PC-9 (cell line): ENCODE data around the gene ZNF804A. TPM values are rescaled to one million over a fixed set of nuclear protein-coding genes. Genes with fewer than 3 reads are reported as not detected.

ENCODE experiments used
- BruUV-seq: library from RNA; stranded (reverse); fragments of 400-500 nt; replicated peaks from 2 replicates; lab custom pipeline; 2021; lab: Mats Ljungman, UMichigan
- CTCF ChIA-PET: fragments of 300-600 bp; sonication (Branson Sonifier 250); formaldehyde crosslinking; loops from one replicate; lab custom pipeline; 2022; ENCODE audit warnings: antibody characterized with exemption; lab: Charles Lee
- POLR2A ChIA-PET: fragments of 300-600 bp; sonication (Branson Sonifier 250); formaldehyde crosslinking; loops from one replicate; lab custom pipeline; 2022; ENCODE audit warnings: antibody characterized with exemption; ENCODE audit not compliant: unreplicated experiment; lab: Charles Lee
- DNase-seq, 2 experiments: peaks; one replicate each; pipeline versions ENCODE4 v3.0.0 to v3.0.0-alpha.2; 2015 to 2022; ENCODE audit warnings: mixed read lengths in 1 of 2
- H2AFZ ChIP-seq: fragments of 200-600 bp; sonication (generic); 2 replicates; pipeline ENCODE4 v1.8.1; 2017; ENCODE audit warnings: antibody characterized with exemption
- H3F3A ChIP-seq: fragments of 200-600 bp; sonication (generic); 2 replicates; pipeline ENCODE4 v1.8.1; 2017; ENCODE audit warnings: antibody characterized with exemption, mild to moderate bottlenecking, low read depth; ENCODE audit not compliant: insufficient read depth
- H3K27ac ChIP-seq: fragments of 200-600 bp; sonication (generic); 2 replicates; pipeline ENCODE4 v1.6.1; 2016; ENCODE audit warnings: mixed run types
- H3K27me3 ChIP-seq: fragments of 200-600 bp; sonication (generic); 2 replicates; pipeline ENCODE4 v1.6.1; 2016; ENCODE audit warnings: low read depth, mixed run types; ENCODE audit not compliant: insufficient read depth
- H3K36me3 ChIP-seq: fragments of 200-600 bp; sonication (generic); 2 replicates; pipeline ENCODE4 v1.6.1; 2016; ENCODE audit warnings: low read depth, mixed run types
- H3K4me1 ChIP-seq: fragments of 200-600 bp; sonication (generic); replicated peaks from 2 replicates; pipeline ENCODE4 v1.6.1; 2016; ENCODE audit warnings: mixed run types; ENCODE audit not compliant: insufficient read depth
- H3K4me2 ChIP-seq: fragments of 200-600 bp; sonication (generic); 2 replicates; pipeline ENCODE4 v1.6.1; 2017; ENCODE audit warnings: mixed run types
- H3K4me3 ChIP-seq: fragments of 200-600 bp; sonication (generic); 2 replicates; pipeline ENCODE4 v1.6.1; 2016; ENCODE audit warnings: mixed run types
- H3K79me2 ChIP-seq: fragments of 200-600 bp; sonication (generic); 2 replicates; pipeline ENCODE4 v1.6.1; 2017; ENCODE audit warnings: low read depth, mixed run types
- H3K9me2 ChIP-seq: fragments of 200-600 bp; sonication (generic); 2 replicates; pipeline ENCODE4 v1.8.1; 2017; ENCODE audit warnings: mild to moderate bottlenecking; ENCODE audit not compliant: insufficient read depth
- H3K9me3 ChIP-seq: fragments of 200-600 bp; sonication (generic); 2 replicates; pipeline ENCODE4 v1.8.1; 2016; ENCODE audit warnings: low read depth; ENCODE audit not compliant: insufficient read depth
- H4K20me1 ChIP-seq: fragments of 200-600 bp; sonication (generic); 2 replicates; pipeline ENCODE4 v1.8.1; 2017; ENCODE audit not compliant: insufficient read depth
- CTCF ChIP-seq: fragments of 200-600 bp; sonication (generic); conservative IDR thresholded peaks from 2 replicates; pipeline ENCODE4 v1.6.1; 2017; ENCODE audit warnings: mixed run types, antibody characterized with exemption, mild to moderate bottlenecking, moderate library complexity
- EZH2 ChIP-seq: fragments of 200-600 bp; sonication (generic); IDR thresholded peaks from 2 replicates; pipeline ENCODE4 v1.8.0; 2017; ENCODE audit warnings: antibody characterized with exemption, low read depth
- intact Hi-C: fragments of 100-400 bp; cut with micrococcal nuclease; formaldehyde crosslinking; loops from one replicate; pipeline ENCODE4 v1.10.0; 2022; ENCODE audit not compliant: unreplicated experiment
- total RNA-seq: library from RNA; stranded (reverse); gene quantifications from 2 replicates; pipeline ENCODE4 v1.2.3, GENCODE V29; 2021

The ZNF804A gene
- total RNA-seq, 1 experiment from 2014 or later, result not detected

DNA sequence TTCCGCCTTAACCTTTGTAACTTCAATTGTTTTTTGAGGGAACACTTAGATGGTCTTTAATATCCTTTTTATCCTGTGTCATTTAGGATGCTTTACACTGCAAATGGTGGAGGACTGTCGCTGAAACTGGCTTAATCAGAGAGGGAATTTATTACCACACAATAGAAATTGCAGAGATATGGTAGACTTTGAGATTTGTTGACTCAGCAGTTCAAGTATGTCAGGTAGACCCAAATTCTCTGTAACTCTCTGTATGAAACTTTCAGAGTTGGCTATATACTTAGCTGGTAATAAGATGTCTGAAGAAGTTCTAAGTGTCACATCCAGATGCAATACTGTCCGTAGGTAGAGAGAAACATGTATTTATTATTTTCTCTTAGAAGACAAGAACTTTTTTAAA, 100.1 kb downstream of the ZNF804A start:
- H3K79me2 ChIP-seq, result no peaks in the 10 kb centered on the region
- no TSS peak for BruUV-seq
- TF ChIP-seq CTCF (no peak), EZH2 (no peak)
- H4K20me1 ChIP-seq, result no peaks in the 10 kb centered on the region
- no peak overlapping the region for H3K4me3 ChIP-seq
- no peaks in the 10 kb centered on the region for H3K9me3 ChIP-seq
- no peaks in the 10 kb centered on the region for H3K36me3 ChIP-seq
- H2AFZ ChIP-seq, result no peak overlapping the region
- intact Hi-C loops, result no loop called here
- no peak overlapping the region for H3K27ac ChIP-seq
- H3K4me2 ChIP-seq, result no peak overlapping the region
- no peaks in the 10 kb centered on the region for H3K9me2 ChIP-seq
- no peaks in the 10 kb centered on the region for H3K4me1 ChIP-seq
- ChIA-PET CTCF (no interaction called here), POLR2A (no interaction called here)
- no peaks in the 10 kb centered on the region for H3K27me3 ChIP-seq
- DNase-seq, result no peak
- H3F3A ChIP-seq, result no peaks in the 10 kb centered on the region

DNA sequence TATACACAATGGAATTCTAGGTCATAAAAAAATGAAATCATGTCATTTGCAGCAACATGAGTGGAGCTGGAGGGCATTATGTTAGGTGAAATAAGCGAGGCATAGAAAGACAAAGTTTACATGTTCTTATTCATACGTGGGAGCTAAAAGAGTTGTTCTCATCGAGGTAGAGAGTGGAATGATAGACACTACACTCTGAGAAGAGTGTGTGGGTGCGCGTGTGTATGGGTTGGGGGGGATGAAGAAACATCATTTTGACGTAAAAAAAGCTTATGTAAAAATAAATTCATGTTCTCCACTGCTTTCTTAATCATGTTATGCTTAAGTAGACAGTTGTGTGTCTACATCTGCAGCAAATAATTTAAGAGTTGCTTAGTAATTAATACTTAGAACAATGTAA, 123.6 kb downstream of the ZNF804A start:
- H3K9me2 ChIP-seq, result no peaks in the 10 kb centered on the region
- H2AFZ ChIP-seq, result no peak overlapping the region
- no peak overlapping the region for H3K4me2 ChIP-seq
- no peaks in the 10 kb centered on the region for H3K4me1 ChIP-seq
- BruUV-seq, result no TSS peak
- no peaks in the 10 kb centered on the region for H3F3A ChIP-seq
- no peaks in the 10 kb centered on the region for H3K9me3 ChIP-seq
- H4K20me1 ChIP-seq, result no peaks in the 10 kb centered on the region
- TF ChIP-seq EZH2 (no peak), CTCF (no peak)
- ChIA-PET POLR2A (no interaction called here), CTCF (no interaction called here)
- no peak for DNase-seq
- H3K4me3 ChIP-seq, result no peak overlapping the region
- H3K27ac ChIP-seq, result no peak overlapping the region
- no peaks in the 10 kb centered on the region for H3K36me3 ChIP-seq
- no peaks in the 10 kb centered on the region for H3K79me2 ChIP-seq
- no peaks in the 10 kb centered on the region for H3K27me3 ChIP-seq
- intact Hi-C loops, result no loop called here

- Histone ChIP-seq H3K27me3 (no peaks in the 10 kb centered on the region), H3K79me2 (no peaks in the 10 kb centered on the region), H3K4me2 (no peak overlapping the region), H3K36me3 (no peaks in the 10 kb centered on the region), H2AFZ (no peak overlapping the region), H3K4me1 (no peaks in the 10 kb centered on the region), H3F3A (no peaks in the 10 kb centered on the region), H3K27ac (no peak overlapping the region), H3K4me3 (no peak overlapping the region), H3K9me3 (no peaks in the 10 kb centered on the region), H4K20me1 (no peaks in the 10 kb centered on the region), H3K9me2 (no peaks in the 10 kb centered on the region)
- TF ChIP-seq CTCF, result no peak
- TF ChIP-seq EZH2, result no peak
- intact Hi-C loops, result no loop called here
- POLR2A ChIA-PET, result no interaction called here
- BruUV-seq, result no TSS peak
- DNase-seq, result no peak
- CTCF ChIA-PET, result no interaction called here
Measured at GRCh38 chr2:184727813-184728212, 129.5 kb downstream of the ZNF804A start.
